Measurements from ENCODE around the gene PCDH19.

- TF ChIP-seq CTCF (IDR thresholded peaks at IDR 0.05) = peak; percentile 46
- TF ChIP-seq JUNB (IDR thresholded peaks at IDR 0.05) = no peak
- no peak for TF ChIP-seq EHF (CRISPR knock-in tag; IDR thresholded peaks at IDR 0.05)
- TF ChIP-seq HMGXB4 (CRISPR knock-in tag; IDR thresholded peaks at IDR 0.05; ENCODE audit: borderline replicate concordance) = no peak
Measured at GRCh38 chrX:100447655-100448397, 37.8 kb upstream of the PCDH19 start.
